Raji (cell line): ENCODE results near the gene FAM240B.

ENCODE experiments used
- POLR2A ChIP-seq: IDR thresholded peaks from 2 replicates; pipeline ENCODE4 v1.6.1; 2011; ENCODE audit warnings: low read depth, low read length, control low read depth; ENCODE audit not compliant: insufficient read depth

FAM240B gene

DNA sequence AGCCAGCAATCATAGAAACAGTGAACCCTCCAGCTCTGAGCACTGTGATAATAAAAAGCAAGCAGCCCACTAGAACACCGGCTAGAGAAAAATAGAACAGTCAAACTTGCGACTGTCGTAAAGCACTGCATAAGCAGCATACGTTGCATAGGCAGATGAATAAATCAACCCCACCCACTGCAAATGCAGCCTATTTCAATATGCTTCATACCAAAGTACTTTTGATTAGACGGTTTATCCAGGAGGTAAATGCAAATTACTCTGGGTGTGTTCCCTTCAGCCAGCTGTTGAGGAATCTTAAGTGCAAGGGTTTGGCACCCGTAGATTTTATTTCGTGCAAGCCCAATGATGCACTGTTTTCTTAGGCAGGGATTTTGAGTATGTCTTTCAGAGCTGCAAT is 67.4 kb downstream of the FAM240B start:
- TF ChIP-seq POLR2A: no peak

- TF ChIP-seq POLR2A: no peak
Measured at GRCh38 chr9:38652044-38652443, 67.9 kb downstream of the FAM240B start.

GRCh38 chr9:38651400-38652042 is 68.4 kb downstream of the FAM240B start:
- TF ChIP-seq POLR2A: no peak

DNA sequence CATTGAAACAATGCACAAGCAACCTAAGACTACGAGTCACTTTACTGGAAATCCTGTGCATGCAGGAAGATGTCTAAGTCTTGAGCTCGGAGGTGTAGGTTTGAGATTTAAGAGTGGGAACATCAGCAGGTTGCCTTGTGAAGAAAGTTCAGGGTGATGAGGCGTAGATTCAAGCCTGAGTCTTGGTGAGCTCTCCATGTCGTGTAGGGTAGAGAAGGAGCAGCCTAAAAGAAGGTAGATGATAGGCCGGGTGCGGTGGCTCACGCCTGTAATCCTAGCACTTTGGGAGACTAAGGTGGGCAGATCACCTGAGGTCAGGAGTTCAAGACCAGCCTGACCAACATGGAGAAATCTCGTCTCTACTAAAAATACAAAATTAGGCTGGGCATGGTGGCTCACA is 69.4 kb downstream of the FAM240B start:
- TF ChIP-seq POLR2A: no peak

DNA sequence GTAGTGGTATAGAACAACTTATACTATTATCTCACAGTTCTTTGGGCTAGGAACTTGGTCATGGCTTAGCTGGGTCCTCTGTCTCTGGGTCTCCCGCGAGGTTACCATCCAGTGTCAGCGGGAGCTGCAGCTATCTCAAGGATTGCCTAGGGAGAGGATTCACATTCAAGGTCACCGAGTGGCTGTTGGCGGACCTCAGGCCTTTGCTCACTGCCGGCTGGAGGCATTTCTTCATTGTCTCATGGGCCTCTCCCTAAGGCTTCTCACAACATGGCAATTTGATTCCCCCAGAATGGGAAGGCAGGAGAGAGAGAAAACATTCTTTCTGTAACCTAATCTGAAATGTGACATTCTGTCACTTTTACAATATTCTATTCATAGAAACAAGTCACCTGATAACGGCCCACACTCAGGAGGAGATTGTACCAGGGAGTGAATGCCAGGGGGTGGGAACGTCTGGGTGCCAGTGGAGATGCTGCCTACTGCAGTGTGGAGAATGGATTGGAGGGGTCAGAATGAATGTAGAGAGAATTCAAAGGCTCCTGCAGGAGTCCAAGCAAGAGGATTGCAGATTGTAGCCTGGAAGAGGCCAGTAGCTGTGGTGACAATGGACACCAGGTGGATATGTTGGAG is 70.1 kb downstream of the FAM240B start:
- TF ChIP-seq POLR2A: no peak

- TF ChIP-seq POLR2A: no peak
Measured at GRCh38 chr9:38644601-38645000, 75.3 kb downstream of the FAM240B start.
